ENCODE data around the gene RGS1. TPM values are rescaled to one million over a fixed set of nuclear protein-coding genes. Genes with fewer than 3 reads are reported as not detected.

RGS1 gene
- total RNA-seq, 2 experiments from 2014 or later = 0.79 TPM; not detected in 1

- ChIA-PET CTCF (ENCODE audit: unreplicated experiment) (interaction anchor here (0.6 kb wide), 1 partner anchor 70 kb away, joined by 3 read pairs; no protein-coding TSS in a partner anchor), POLR2A (no interaction called here)
- intact Hi-C loops (cut with micrococcal nuclease; ENCODE audit: unreplicated experiment) = loop anchor here (2.0 kb wide), 1 partner anchor 60 kb away; no protein-coding TSS in a partner anchor
- H4K20me1 ChIP-seq (ENCODE audit: insufficient read depth, low read length) = no peaks in the 10 kb centered on the region
- peak overlapping the region; percentile 32; the same call in 1 of the 2 replicates for H2AFZ ChIP-seq (ENCODE audit: low read length)
- H3K4me2 ChIP-seq (ENCODE audit: low read length) = no peak overlapping the region; the same call in 1 of the 2 replicates
- no peak for DNase-seq (ENCODE audit: low spot score)
- no peaks in the 10 kb centered on the region for H3K9me3 ChIP-seq (ENCODE audit: low read length)
- no peak for TF ChIP-seq EZH2phosphoT487 (IDR thresholded peaks at IDR 0.05; ENCODE audit: borderline replicate concordance, low read depth, low read length)
- TF ChIP-seq CTCF (conservative IDR thresholded peaks at IDR 0.05; ENCODE audit: low read length) = no peak
- no peak overlapping the region for H3K27ac ChIP-seq (ENCODE audit: low read depth, low read length, poor library complexity, severe bottlenecking)
- no TSS peak for BruUV-seq (replicated peaks)
- no peaks in the 10 kb centered on the region for H3K79me2 ChIP-seq (ENCODE audit: insufficient read depth, low read depth, low read length)
- H3K4me1 ChIP-seq (ENCODE audit: insufficient read depth, low read length, poor library complexity, severe bottlenecking) = peaks cover 4% of the 10 kb centered on the region
- H3K36me3 ChIP-seq (ENCODE audit: insufficient read depth, low read length) = no peaks in the 10 kb centered on the region
- H3K9me2 ChIP-seq (ENCODE audit: insufficient read depth, low read length) = no peaks in the 10 kb centered on the region
- no peak overlapping the region for H3K4me3 ChIP-seq (ENCODE audit: low read depth, low read length, poor library complexity, severe bottlenecking)
These were observed 894 bp downstream of the RGS1 start for GRCh38 chr1:192576190-192577144.

GRCh38 chr1:192577145-192578140 lies 1.9 kb downstream of the RGS1 start:
- Histone ChIP-seq H3K79me2 (ENCODE audit: insufficient read depth, low read depth, low read length) (no peaks in the 10 kb centered on the region), H3K9me2 (ENCODE audit: insufficient read depth, low read length) (no peaks in the 10 kb centered on the region), H3K27ac (ENCODE audit: low read depth, low read length, poor library complexity, severe bottlenecking) (no peak overlapping the region), H3K36me3 (ENCODE audit: insufficient read depth, low read length) (no peaks in the 10 kb centered on the region), H3K4me1 (ENCODE audit: insufficient read depth, low read length, poor library complexity, severe bottlenecking) (peaks cover 4% of the 10 kb centered on the region), H3K4me3 (ENCODE audit: low read depth, low read length, poor library complexity, severe bottlenecking) (no peak overlapping the region), H3K9me3 (ENCODE audit: low read length) (no peaks in the 10 kb centered on the region), H2AFZ (ENCODE audit: low read length) (no peak overlapping the region), H4K20me1 (ENCODE audit: insufficient read depth, low read length) (no peaks in the 10 kb centered on the region), H3K4me2 (ENCODE audit: low read length) (no peak overlapping the region)
- intact Hi-C loops (cut with micrococcal nuclease; ENCODE audit: unreplicated experiment) = loop anchor here (2.0 kb wide), 1 partner anchor 61 kb away; no protein-coding TSS in a partner anchor
- POLR2A ChIA-PET = interaction anchor here (0.6 to 2.1 kb wide), 7 partner anchors 19 to 80 kb away, joined by 3 to 7 read pairs (median 4); no protein-coding TSS in a partner anchor
- no peak for DNase-seq (ENCODE audit: low spot score)
- CTCF ChIA-PET (ENCODE audit: unreplicated experiment) = interaction anchor here (0.6 kb wide), 1 partner anchor 71 kb away, joined by 3 read pairs; no protein-coding TSS in a partner anchor
- TF ChIP-seq EZH2phosphoT487 (IDR thresholded peaks at IDR 0.05; ENCODE audit: borderline replicate concordance, low read depth, low read length) (no peak), CTCF (conservative IDR thresholded peaks at IDR 0.05; ENCODE audit: low read length) (no peak)
- no TSS peak for BruUV-seq (replicated peaks)

All from OCI-LY7 (cell line).